Activated CD8-positive, alpha-beta memory T cell treated with anti-CD3 and anti-CD28 coated beads for 36 hours (primary cell): Measurements from ENCODE around the gene RNF152. TPM values are rescaled to one million over a fixed set of nuclear protein-coding genes. Genes with fewer than 3 reads are reported as not detected.

Experiments
- CTCF ChIA-PET: fragments of 350-600 bp; sonication (Branson Sonifier 250); formaldehyde crosslinking; loops from one replicate; lab custom pipeline; 2021; ENCODE audit warnings: antibody characterized with exemption; lab: Charles Lee
- POLR2A ChIA-PET: fragments of 350-600 bp; sonication (Branson Sonifier 250); formaldehyde crosslinking; loops from one replicate; lab custom pipeline; 2021; ENCODE audit warnings: antibody characterized with exemption; lab: Charles Lee
- total RNA-seq, 2 experiments: library from RNA; stranded (reverse); gene quantifications; one replicate each; pipeline ENCODE4 v1.2.3, GENCODE V29; 2021

Gene RNF152, protein sequence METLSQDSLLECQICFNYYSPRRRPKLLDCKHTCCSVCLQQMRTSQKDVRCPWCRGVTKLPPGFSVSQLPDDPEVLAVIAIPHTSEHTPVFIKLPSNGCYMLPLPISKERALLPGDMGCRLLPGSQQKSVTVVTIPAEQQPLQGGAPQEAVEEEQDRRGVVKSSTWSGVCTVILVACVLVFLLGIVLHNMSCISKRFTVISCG
- total RNA-seq = under 1 TPM; 0.17 to 0.21 TPM

DNA sequence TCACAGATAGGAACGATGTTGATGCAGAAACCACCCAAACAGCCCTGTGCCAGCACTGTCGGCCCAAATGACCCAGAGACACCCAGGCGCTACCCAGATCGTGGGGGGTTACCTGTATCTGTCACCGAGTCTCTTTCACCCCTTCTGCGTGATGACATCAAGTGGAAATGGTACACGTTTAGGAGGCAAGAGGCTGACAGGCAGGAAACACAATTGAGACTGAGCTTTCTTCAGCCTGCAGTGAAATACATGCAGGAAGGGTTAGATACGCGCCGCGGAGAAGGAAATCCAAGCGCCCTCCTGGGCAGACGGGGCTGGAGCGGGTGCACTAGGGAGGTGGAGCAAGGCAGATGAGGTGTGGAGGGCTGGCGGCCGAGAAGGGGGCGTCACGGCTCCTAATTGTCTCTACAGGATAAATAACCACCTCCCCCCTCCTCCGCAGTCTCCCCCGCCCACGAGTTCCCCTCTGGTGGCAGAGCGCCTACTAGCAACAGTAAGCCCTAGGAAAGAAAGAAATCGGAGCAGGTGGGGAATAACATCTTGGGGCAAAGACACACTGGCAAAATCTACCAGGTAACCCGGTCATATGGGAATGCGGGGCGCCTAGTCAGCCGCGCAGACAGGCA, at the start of gene RNF152:
TSS of gene RNF152 (minus strand) at position 325 of the 626 bp plus-strand sequence. CDS start 76,544 bp downstream, outside the sequence.
- CTCF ChIA-PET = no interaction called here
- POLR2A ChIA-PET = no interaction called here

DNA sequence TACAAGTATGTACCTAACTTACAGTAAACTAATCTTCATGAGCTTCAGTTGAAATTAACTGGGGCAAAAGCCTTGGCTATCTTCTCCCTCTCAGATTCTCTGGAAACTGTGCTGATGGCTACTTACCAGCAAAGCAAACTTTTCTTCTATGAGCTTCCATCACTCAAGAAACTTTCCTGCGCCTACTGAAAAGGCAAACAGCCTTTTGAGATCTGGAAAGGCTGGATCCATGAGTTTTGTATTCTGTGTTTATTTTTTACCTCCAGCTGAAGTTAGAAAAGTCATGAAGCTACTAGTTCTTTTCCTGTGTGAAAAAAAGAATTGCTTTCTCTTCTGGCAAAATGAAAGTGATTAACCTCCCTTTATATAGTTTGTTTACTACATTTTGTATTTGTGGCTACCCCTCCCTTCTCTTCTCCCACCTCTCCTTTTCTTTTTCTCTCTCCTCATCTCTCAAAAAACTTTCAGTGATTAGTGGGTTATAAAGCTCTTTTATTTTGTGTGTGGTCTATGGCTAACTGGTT, 49.2 kb upstream of the RNF152 start:
- ChIA-PET CTCF (interaction anchor here (0.6 kb wide), 1 partner anchor 946 kb away, joined by 3 read pairs; no protein-coding TSS in a partner anchor), POLR2A (interaction anchor here (0.7 kb wide), 1 partner anchor 64 kb away, joined by 3 read pairs; no protein-coding TSS in a partner anchor)

DNA sequence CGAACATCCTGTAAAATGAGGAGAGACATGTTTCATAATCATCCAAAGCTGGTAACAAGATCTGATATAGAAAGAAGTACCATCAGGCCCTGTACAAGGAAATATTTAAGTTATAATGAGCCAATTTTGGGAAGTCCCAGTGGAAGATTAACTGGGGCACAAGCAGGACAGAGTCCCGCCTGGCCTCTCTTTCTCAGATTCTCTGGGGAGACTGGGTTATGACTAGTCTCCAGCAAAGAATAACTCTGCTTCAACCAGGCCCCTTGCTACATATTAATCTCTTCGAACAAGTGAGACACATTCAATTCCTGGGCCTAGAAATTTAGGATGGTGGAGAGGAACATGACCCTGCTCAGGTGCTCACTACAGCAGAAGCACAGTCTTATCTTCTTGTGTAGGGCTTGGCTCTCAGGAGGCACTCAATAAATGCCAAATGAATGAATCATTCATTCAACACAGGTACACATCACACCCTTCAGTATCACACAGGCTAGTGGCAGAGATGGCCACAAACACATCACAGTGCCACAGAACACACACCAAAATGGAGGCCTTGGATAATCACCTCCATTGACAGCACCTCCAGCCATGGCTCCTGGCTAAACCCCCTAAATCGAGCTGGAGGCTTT, 46.4 kb upstream of the RNF152 start:
- ChIA-PET CTCF (no interaction called here), POLR2A (no interaction called here)

DNA sequence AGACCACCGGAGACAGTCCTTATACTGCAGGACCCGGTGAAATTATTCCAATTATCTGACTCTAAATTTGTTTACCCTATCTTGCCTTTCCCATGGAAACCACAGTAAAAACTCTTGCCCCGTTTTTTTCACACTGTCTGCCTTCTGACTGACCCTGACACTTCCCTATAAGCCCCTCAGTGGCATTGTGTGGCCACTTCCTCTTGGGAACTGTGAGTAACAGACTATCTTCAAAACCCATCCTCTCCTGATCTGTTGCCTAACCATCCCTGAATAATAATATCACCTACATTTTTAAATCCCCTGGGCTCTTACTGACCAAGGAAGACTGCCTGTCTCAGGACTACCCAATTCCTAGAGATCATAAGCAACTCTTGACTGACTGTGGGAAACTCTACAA, 42.6 kb upstream of the RNF152 start:
- CTCF ChIA-PET = no interaction called here
- POLR2A ChIA-PET = no interaction called here

DNA sequence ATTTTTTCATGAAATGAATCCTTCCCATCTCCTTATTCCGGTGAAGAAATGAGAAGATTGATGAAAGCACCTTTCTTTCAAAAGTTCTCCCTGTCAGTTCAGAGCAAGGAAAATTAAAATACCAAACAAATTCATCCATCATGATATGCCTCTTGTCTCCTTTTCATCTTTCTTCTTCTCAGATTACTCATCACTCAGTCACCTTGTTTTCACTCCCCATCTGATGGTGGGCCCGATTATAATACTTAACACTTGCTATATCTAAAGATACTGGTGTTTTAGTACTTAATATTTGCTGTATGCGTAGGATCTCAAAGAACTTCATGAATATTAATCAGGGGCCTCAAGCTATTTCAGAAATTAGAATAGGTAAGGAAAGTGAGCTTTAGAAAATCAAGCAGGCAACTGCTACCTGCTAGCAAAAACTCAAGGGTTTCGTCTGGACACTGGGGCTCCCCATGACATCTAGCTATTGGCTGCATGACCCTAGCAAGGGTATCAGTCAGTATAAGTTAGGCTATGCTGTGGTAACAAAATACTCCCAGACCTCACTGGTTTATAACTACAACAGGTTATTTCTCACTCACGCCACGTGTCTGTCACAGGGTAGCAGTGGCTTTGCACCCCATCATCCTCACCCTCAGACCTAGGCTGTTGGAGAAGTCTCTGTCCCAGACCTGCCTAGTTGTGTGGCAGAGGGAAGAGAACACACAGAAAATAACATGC, 39.0 kb upstream of the RNF152 start:
- ChIA-PET CTCF (no interaction called here), POLR2A (no interaction called here)

DNA sequence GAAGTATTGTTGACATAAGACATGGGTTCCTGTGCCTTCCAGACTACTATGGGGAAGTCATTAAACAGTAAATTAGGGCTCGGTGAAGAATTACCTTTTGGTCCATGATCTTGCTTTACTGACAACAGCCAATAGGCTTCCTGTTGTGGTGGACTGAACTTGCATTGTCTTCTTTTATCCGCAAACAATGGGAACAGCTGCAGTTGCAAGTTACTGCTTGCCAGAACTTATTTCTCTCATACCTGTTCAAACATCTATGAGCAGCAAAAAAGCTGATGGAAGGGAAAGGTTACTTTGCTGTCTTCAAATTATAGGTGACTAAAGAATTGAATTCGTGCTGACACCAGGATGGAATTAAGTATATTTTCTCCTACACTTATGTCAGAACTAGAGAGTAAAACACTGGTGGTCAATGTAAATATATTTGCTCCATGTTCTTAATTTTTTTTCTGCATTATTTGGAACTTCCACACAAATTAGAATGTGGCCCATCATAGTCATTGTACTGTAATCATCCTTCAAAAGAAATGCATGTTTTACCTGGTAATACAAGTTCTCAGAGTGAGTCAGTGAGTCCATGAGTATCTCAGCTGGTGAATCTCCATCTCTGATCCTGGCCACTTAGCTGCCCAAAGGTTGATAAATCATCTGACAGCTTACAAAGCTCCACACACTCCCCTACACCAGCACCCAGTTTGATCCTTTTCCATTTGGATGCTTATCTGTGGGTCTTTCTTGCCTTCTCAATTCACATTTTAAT, 37.3 kb upstream of the RNF152 start:
- CTCF ChIA-PET = interaction anchor here (0.9 kb wide), 1 partner anchor 21 kb away, joined by 3 read pairs; no protein-coding TSS in a partner anchor

DNA sequence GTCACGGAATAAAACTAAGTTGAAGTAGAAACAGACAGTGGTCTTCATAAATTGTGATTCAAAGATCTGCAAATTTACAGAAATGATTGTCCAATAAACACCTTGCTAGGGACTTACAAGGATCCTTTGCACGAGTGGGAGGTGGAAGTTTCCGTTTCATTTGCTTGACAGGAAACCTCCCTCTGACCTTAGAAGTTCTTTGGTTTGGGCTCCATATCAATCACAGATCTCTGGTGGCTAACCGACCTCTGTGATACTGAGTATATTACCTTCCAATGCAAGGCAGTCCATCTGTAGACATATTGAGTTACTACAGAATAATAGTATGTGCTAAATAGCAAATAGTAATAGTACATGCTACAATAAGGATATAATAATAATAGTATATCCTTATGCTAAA, 33.7 kb upstream of the RNF152 start:
- ChIA-PET CTCF (no interaction called here), POLR2A (no interaction called here)

More for the DNA sequence above, 37.3 kb upstream of the RNF152 start:
- POLR2A ChIA-PET = no interaction called here

DNA sequence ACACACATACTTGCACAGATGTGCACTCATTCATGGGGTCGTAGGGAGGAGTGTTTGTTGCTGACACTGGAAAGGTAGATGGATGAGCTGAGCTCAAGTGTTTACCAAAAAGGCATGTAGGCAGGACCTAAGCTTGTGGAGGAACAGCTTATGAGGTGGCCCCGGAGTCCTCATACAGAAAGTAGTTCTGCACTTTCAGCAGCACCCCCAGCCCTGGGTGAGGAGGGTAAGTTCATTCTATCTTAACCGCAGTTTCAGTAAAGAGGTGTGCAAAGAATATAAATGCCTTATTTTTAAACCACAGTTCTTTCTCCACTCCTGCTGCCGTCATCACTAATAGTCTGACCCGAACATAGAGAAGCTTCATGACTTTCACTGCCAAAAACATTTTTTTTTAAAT, 31.7 kb upstream of the RNF152 start:
- CTCF ChIA-PET = no interaction called here

DNA sequence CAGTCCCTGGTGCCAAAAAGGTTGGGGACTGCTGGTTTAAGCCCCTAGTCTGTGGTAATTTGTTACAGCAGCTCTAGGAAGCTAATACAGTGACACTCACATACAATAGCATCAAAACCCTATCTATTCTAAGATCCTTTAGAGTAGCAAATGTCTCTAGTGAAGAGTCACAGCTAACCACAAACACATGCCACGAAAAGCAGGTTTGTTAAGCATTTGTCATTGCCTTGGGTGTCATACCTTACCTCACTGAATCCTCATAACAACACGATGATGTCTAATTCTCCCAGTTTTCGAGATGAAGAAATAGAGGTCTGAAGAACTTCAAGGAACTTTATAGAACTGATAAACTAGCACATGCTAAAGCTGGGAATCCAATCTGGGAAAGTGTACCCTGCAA, 29.6 kb upstream of the RNF152 start:
- ChIA-PET CTCF (no interaction called here), POLR2A (no interaction called here)

More for the DNA sequence above, 31.7 kb upstream of the RNF152 start:
- POLR2A ChIA-PET = no interaction called here

DNA sequence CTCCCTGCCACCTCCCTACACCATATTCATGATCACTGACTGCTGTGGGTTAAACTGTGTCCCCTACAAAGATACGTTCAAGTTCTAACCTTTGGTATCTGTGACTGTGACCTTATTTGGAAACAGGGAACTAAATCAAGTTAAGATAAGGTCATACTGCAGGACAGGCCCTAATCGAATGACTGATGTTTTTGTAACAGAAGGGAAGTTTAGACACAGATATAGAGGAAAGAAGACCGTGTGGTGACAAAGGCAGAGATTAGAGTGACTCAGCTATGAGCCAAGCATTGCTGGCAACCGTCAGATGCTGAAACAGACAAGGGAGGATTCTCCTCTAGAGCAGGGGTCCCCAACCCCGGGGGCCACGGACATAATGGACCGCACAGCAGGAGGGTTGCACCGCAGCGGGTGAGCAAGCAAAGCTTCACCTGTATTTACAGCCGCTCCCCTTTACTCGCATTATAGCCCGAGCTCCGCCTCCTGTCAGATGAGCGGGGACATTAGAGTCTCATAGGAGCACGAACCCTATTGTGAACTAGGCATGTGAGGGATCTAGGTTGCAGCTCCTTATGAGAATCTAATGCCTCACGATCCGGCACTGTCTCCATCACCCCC, 28.9 kb upstream of the RNF152 start:
- POLR2A ChIA-PET = no interaction called here

DNA sequence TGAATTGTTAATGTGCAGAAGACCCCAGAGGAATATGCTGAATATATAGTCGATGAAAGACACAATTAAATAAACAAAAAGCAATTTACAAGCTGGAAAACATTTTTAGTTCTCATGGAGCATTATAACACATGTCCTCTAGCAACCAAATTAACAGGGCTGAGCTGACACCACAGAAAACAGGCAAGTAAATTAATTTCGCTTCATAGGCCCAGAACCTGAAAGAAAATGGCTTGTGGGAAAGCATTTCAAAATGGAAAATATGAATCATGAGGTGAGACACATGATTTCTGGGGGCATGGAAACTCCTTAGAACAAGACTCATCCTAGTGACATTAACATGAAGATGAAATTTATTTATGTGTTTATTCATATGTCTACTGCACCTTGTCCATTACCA, 25.0 kb upstream of the RNF152 start:
- ChIA-PET CTCF (no interaction called here), POLR2A (no interaction called here)

More for the DNA sequence above, 28.9 kb upstream of the RNF152 start:
- CTCF ChIA-PET = no interaction called here

DNA sequence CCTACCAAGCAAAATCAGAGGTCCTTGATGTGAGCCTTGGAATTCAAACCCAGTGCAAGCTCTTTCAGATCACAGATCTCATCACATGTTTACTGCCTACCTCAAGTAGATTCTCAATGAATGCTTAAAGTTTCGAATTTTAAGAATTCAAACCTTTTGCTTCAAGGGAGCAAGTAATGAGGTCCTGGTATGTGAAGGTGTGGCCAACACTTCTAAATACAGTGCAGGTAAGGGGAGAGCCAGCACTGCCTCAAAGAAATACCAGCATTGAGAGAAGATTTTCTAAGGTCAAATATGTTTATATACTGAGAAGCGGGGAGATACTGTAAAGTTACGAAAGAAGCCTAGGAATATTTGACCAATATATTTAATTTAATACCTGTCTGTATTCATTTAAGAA, 19.7 kb upstream of the RNF152 start:
- ChIA-PET CTCF (no interaction called here), POLR2A (no interaction called here)

DNA sequence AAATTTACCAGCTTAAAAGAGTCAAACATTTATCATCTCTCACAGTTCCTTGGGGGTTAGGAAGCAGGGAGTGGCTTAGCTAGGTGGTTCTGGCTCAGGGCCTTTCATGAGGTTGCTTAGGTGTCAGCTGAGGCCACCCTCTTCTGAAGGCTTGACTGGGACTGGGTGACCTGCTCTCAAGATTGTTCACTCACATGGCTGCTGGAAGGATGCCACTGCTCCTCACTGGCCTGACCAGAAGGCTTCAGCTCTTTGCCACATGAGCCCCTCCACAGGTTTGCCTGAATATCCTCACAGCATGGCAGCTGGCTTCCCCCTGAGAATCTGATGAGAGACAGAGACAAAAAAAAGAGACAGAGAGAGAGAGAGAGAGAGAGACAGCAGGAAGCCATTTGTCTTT, 17.3 kb upstream of the RNF152 start:
- ChIA-PET CTCF (no interaction called here), POLR2A (no interaction called here)

DNA sequence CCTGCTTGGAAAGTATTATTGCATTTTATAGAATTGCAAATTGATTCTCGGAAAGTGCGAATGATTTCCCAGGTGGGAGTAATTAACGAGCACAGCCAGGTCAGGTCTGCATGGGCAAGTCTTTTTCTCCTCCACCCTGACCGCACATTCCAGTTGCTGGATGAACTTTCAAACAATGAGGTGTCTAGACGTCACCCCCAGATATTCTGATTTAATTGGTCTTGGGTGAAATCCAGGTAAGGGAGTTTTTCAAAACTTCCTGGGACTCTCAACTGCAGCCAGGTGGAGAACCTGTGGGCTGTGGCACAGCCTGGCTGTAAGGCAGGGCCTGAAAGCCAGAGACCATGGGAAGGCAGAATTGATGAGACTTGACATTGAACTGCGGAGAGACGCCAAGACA, 15.9 kb upstream of the RNF152 start:
- CTCF ChIA-PET = no interaction called here

DNA sequence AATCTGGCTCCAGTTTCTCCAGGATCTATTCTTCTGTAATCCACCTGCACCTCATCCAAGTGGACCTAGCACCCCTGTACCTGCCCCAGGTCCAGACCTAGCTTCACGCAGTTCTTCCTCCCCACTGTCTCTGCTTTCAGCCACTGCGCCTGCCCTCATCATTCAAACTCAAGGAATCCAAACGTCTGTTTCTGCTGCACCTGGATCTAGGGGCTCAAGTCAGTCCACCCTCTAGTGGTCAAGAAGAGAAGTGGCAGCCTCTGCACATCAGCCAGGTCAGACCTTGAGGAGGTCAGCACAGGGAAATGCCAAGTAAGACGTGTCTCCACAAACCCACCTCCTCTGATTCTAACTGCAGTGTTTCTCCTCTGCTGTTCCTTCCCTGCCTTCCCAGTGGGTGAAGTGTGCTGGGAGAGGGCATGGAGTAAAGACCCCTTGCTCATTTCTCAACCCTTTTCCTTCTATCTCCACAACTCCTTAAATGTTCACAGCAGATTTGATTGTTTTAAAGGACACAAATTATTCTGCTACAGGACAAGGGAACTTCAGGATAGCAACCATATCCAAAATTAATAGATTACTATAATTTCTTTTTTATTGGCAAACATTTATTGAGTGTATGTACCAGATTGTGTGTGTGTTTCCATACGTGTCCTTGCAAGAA, 8.6 kb upstream of the RNF152 start:
- ChIA-PET POLR2A (no interaction called here), CTCF (interaction anchor here (2.0 kb wide), 1 partner anchor 10 kb away, joined by 4 read pairs; no protein-coding TSS in a partner anchor)

More for the DNA sequence above, 15.9 kb upstream of the RNF152 start:
- POLR2A ChIA-PET = no interaction called here

DNA sequence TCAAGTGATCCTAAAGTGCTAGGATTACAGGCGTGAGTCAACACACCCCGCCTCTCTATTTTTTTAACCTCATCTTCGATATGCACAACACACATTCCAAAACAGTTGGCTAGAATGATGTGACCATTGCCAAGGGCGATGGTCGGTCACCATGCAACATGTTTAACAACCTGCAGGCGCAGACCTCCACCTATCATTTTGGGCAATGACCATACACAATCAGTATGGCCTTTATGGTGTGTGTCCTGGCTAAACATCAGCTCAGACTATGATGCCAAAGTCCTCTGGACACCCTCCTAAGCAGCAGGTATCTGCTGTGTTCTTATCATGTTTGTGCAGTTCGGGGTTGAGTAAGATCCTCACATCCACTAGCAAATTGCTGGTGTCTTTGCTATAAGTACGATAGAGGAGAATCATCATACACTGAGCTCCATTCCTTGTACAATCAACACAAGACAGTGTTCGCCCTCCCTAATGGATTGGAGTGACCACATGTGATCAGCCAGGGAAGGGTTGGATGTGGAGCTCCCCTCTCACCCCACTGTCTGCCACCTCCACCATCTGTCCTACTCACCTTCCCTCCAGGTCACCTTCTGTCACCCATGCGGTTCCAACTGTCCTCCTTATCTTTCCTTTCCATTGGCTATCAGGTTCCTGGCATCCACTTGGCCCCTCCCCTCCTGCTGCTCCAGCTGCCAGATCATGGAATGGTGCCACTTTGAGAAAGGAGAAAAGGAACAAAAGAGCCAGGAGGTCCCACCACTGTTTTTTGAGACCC, 7.9 kb upstream of the RNF152 start:
- ChIA-PET POLR2A (no interaction called here), CTCF (interaction anchor here (2.0 kb wide), 1 partner anchor 11 kb away, joined by 4 read pairs; no protein-coding TSS in a partner anchor)

DNA sequence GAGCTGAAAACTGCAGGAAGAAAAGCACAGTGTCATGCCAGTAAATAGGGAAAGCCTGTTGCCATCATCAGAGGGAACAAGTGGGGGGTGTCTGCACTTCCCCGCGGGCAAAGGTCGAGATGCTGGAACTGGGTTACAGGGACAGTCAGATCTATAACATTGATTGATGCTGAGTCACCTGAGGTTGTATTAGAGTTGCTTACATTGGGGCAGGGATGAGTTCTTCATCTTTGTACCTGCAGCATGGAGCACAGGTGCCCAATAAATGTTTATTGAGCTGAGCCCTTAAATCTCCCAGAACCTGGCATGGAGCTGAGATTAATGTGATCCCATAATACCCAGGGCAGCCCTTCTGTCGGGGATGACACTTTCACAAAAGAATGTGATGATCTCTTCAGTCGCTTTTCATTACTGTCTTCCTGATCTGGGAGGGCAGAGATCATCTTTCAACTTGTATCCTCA, 5.9 kb upstream of the RNF152 start:
- CTCF ChIA-PET = no interaction called here
- POLR2A ChIA-PET = no interaction called here
